HCT116 (cell line): Measurements from ENCODE around the gene ASGR1. TPM values are rescaled to one million over a fixed set of nuclear protein-coding genes. Genes with fewer than 3 reads are reported as not detected.

ENCODE experiments used
- ATAC-seq: fragments of 200-7000 bp; cut with Tn5 transposase; 2 replicates; pipeline ENCODE4 v1.9.1; 2020; ENCODE audit warnings: mild to moderate bottlenecking, moderate library complexity
- BruUV-seq: library from RNA; stranded (reverse); fragments of 400-500 nt; replicated peaks from 2 replicates; lab custom pipeline; 2021; lab: Mats Ljungman, UMichigan
- CTCF ChIA-PET: fragments of 300-600 bp; sonication (Branson Sonifier 250); formaldehyde crosslinking; loops from one replicate; lab custom pipeline; 2021; ENCODE audit warnings: antibody characterized with exemption; lab: Charles Lee
- POLR2A ChIA-PET: fragments of 300-600, 350-600 bp; sonication (Branson Sonifier 250); formaldehyde crosslinking; loops from one replicate; lab custom pipeline; 2021; ENCODE audit warnings: antibody characterized with exemption; lab: Charles Lee
- RAD21 ChIA-PET, 2 experiments: fragments of 300-600 bp; sonication (Branson Sonifier 250); formaldehyde crosslinking; loops; one replicate each; lab custom pipeline; 2023; ENCODE audit warnings: low total read pairs in 2 of 2; ENCODE audit not compliant: uncharacterized antibody in 2 of 2, unreplicated experiment in 2 of 2, low non-redundant PET in 1 of 2; lab: Charles Lee
- DNase-seq: peaks from one replicate; pipeline ENCODE4 v3.0.0-alpha.2; 2010; ENCODE audit warnings: low read depth, low spot score
- H2AFZ ChIP-seq: fragments of 200-600 bp; shearing (Covaris generic), sonication (generic); 2 replicates; pipeline ENCODE4 v1.6.1; 2017; ENCODE audit warnings: low read depth, mixed run types, mixed read lengths, antibody characterized with exemption, low read length; ENCODE audit not compliant: poor library complexity, severe bottlenecking
- H3K27ac ChIP-seq: 2 replicates; pipeline ENCODE4 v1.5.1; 2012; ENCODE audit warnings: low read depth, low read length
- H3K27me3 ChIP-seq: fragments of 200-600 bp; sonication (generic); 2 replicates; pipeline ENCODE4 v1.6.1; 2016; ENCODE audit warnings: mixed run types, low read length, mixed read lengths; ENCODE audit not compliant: insufficient read depth
- H3K36me3 ChIP-seq, 2 experiments: fragments of 200-500 bp in 1 of 2; fragments of 200-600 bp in 1 of 2; sonication (Bioruptor generic) in 1 of 2; sonication (generic) in 1 of 2; 2 replicates each; pipeline versions ENCODE4 v1.5.1 to v1.6.1; 2014 to 2016; ENCODE audit warnings: low read length in 2 of 2, inconsistent platforms in 1 of 2, mixed read lengths in 1 of 2, mixed run types in 1 of 2; ENCODE audit not compliant: insufficient read depth in 2 of 2, control insufficient read depth in 1 of 2
- H3K4me1 ChIP-seq, 2 experiments: fragments of 200-600 bp in 1 of 2; sonication (generic) in 1 of 2; 2 replicates each; pipeline versions ENCODE4 v1.5.1 to v1.6.1; 2012 to 2017; ENCODE audit warnings: low read length in 2 of 2, inconsistent platforms in 1 of 2, mild to moderate bottlenecking in 1 of 2, mixed read lengths in 1 of 2, mixed run types in 1 of 2, moderate library complexity in 1 of 2; ENCODE audit not compliant: insufficient read depth in 2 of 2, control insufficient read depth in 1 of 2
- H3K4me2 ChIP-seq: fragments of 200-600 bp; sonication (generic); 2 replicates; pipeline ENCODE4 v1.6.1; 2017; ENCODE audit warnings: mixed run types, low read length, mixed read lengths
- H3K4me3 ChIP-seq, 2 experiments: fragments of 200-600 bp in 1 of 2; sonication (generic) in 1 of 2; replicated peaks in 1 of 2; 2 replicates each; pipeline ENCODE4 v1.5.1; 2011 to 2016; ENCODE audit warnings: low read length in 2 of 2, control low read depth in 1 of 2, low read depth in 1 of 2, mild to moderate bottlenecking in 1 of 2, mixed read lengths in 1 of 2, mixed run types in 1 of 2
- H3K79me2 ChIP-seq: fragments of 200-600 bp; sonication (generic); 2 replicates; pipeline ENCODE4 v1.6.1; 2017; ENCODE audit warnings: mild to moderate bottlenecking, mixed run types, low read length, moderate library complexity, mixed read lengths; ENCODE audit not compliant: insufficient read depth
- H3K9ac ChIP-seq: fragments of 200-600 bp; sonication (generic); 2 replicates; pipeline ENCODE4 v1.6.1; 2016; ENCODE audit warnings: low read length, mixed read lengths
- H3K9me2 ChIP-seq: fragments of 200-600 bp; sonication (generic), shearing (Covaris generic); 2 replicates; pipeline ENCODE4 v1.6.1; 2017; ENCODE audit warnings: mixed run types, mild to moderate bottlenecking, moderate library complexity; ENCODE audit not compliant: insufficient read depth
- H3K9me3 ChIP-seq, 2 experiments: fragments of 200-500 bp in 1 of 2; fragments of 200-600 bp in 1 of 2; sonication (Bioruptor generic) in 1 of 2; sonication (generic) in 1 of 2; 2 replicates each; pipeline ENCODE4 v1.6.1; 2014 to 2017; ENCODE audit warnings: low read length in 2 of 2, mixed read lengths in 2 of 2, inconsistent platforms in 1 of 2, low read depth in 1 of 2, mild to moderate bottlenecking in 1 of 2, mixed run types in 1 of 2, moderate library complexity in 1 of 2; ENCODE audit not compliant: control insufficient read depth in 1 of 2, insufficient read depth in 1 of 2
- H4K20me1 ChIP-seq: fragments of 200-600 bp; sonication (generic), shearing (Covaris generic); 2 replicates; pipeline ENCODE4 v1.6.1; 2017; ENCODE audit warnings: mixed run types, mild to moderate bottlenecking, moderate library complexity; ENCODE audit not compliant: insufficient read depth
- EGR1 ChIP-seq: IDR thresholded peaks from 2 replicates; pipeline ENCODE4 v1.6.1; 2012; ENCODE audit warnings: low read depth
- ELF1 ChIP-seq: IDR thresholded peaks from 2 replicates; pipeline ENCODE4 v1.6.1; 2012; ENCODE audit warnings: low read depth, borderline replicate concordance
- EZH2phosphoT487 ChIP-seq: fragments of 200-600 bp; IDR thresholded peaks from 2 replicates; pipeline ENCODE4 v1.6.1; 2018; ENCODE audit warnings: antibody characterized with exemption, borderline replicate concordance
- JUND ChIP-seq: IDR thresholded peaks from 2 replicates; pipeline ENCODE4 v1.6.1; 2012
- POLR2A ChIP-seq: IDR thresholded peaks from 2 replicates; pipeline ENCODE4 v1.7.0; 2011; ENCODE audit warnings: borderline replicate concordance; ENCODE audit not compliant: insufficient read depth, insufficient read length; ENCODE audit errors: extremely low read depth
- REST ChIP-seq: IDR thresholded peaks from 2 replicates; pipeline ENCODE4 v1.6.1; 2012; ENCODE audit warnings: low read depth
- SIN3A ChIP-seq: IDR thresholded peaks from 2 replicates; pipeline ENCODE4 v1.6.1; 2012; ENCODE audit warnings: low read depth
- SP1 ChIP-seq: IDR thresholded peaks from 2 replicates; pipeline ENCODE4 v1.6.1; 2012; ENCODE audit warnings: low read depth
- SRF ChIP-seq: IDR thresholded peaks from 2 replicates; pipeline ENCODE4 v1.6.1; 2012; ENCODE audit warnings: low read depth
- ZBTB33 ChIP-seq: IDR thresholded peaks from 2 replicates; pipeline ENCODE4 v1.6.1; 2011; ENCODE audit warnings: mild to moderate bottlenecking, low read length, moderate library complexity; ENCODE audit not compliant: insufficient replicate concordance; ENCODE audit errors: extremely low read depth
- ZFX ChIP-seq: fragments of 450-650 bp; IDR thresholded peaks from 2 replicates; pipeline ENCODE4 v1.6.1; 2017
- ZNF274 ChIP-seq: fragments of 200-500 bp; sonication (Bioruptor generic); IDR thresholded peaks from 2 replicates; pipeline ENCODE4 v1.6.1; 2014; ENCODE audit warnings: mild to moderate bottlenecking, low read depth, low read length, inconsistent platforms
- intact Hi-C: fragments of 100-400 bp; cut with micrococcal nuclease; formaldehyde crosslinking; loops from 2 replicates; pipeline ENCODE4 v1.10.0; 2022
- total RNA-seq: library from RNA; stranded (reverse); gene quantifications from one replicate; pipeline ENCODE4 v1.2.1, GENCODE V29; 2021; ENCODE audit not compliant: unreplicated experiment

ASGR1 gene
- total RNA-seq, 1 experiment from 2014 or later: 1.2 TPM

GRCh38 chr17:7129311-7129710, 49.9 kb downstream of the ASGR1 start:
- H3K27ac ChIP-seq: no peak overlapping the region
- no peaks in the 10 kb centered on the region for H3K9me3 ChIP-seq
- ATAC-seq: no peak
- no peak overlapping the region for H3K4me3 ChIP-seq
- ChIA-PET CTCF (no interaction called here), POLR2A (no interaction called here), RAD21 (no interaction called here)
- no peaks in the 10 kb centered on the region for H3K79me2 ChIP-seq
- H3K36me3 ChIP-seq: no peaks in the 10 kb centered on the region
- no peaks in the 10 kb centered on the region for H3K9me2 ChIP-seq
- H3K9ac ChIP-seq: no peak overlapping the region
- intact Hi-C loops: no loop called here
- no peaks in the 10 kb centered on the region for H4K20me1 ChIP-seq
- H3K4me2 ChIP-seq: no peak overlapping the region
- TF ChIP-seq ZBTB33 (no peak), SP1 (no peak), POLR2A (no peak), EZH2phosphoT487 (no peak), ELF1 (no peak), SRF (no peak), REST (no peak), JUND (no peak), ZFX (no peak), EGR1 (no peak), ZNF274 (no peak), SIN3A (no peak)
- no peaks in the 10 kb centered on the region; a peak in 1 of 4 replicates for H3K4me1 ChIP-seq
- BruUV-seq: no TSS peak
- no peak for DNase-seq
- H3K27me3 ChIP-seq: no peaks in the 10 kb centered on the region
- no peak overlapping the region for H2AFZ ChIP-seq
